Endodermal cell (in vitro differentiated cells): ENCODE measurements around the gene ZNF556. TPM values are rescaled to one million over a fixed set of nuclear protein-coding genes. Genes with fewer than 3 reads are reported as not detected.

Experiments
- DNase-seq: peaks from one replicate; pipeline ENCODE4 v3.0.0-alpha.2; 2017
- H3K27ac ChIP-seq: 2 replicates; pipeline ENCODE4 v1.5.1; 2013; ENCODE audit warnings: mild to moderate bottlenecking, low read depth, low read length, moderate library complexity
- H3K27me3 ChIP-seq: 2 replicates; pipeline ENCODE4 v1.6.1; 2013; ENCODE audit warnings: mild to moderate bottlenecking, low read length, moderate library complexity; ENCODE audit not compliant: insufficient read depth, control insufficient read depth, poor library complexity, severe bottlenecking
- H3K36me3 ChIP-seq: 2 replicates; pipeline ENCODE4 v1.7.0; 2013; ENCODE audit warnings: mild to moderate bottlenecking, low read length, moderate library complexity; ENCODE audit not compliant: control insufficient read depth, insufficient read depth
- H3K4me1 ChIP-seq: one replicate; pipeline ENCODE4 v1.7.0; 2013; ENCODE audit warnings: low read length; ENCODE audit not compliant: control insufficient read depth, insufficient read depth
- H3K4me3 ChIP-seq: 2 replicates; pipeline ENCODE4 v1.5.1; 2013; ENCODE audit warnings: mild to moderate bottlenecking, low read length, moderate library complexity
- H3K9ac ChIP-seq: 2 replicates; pipeline ENCODE4 v1.6.1; 2013; ENCODE audit warnings: mild to moderate bottlenecking, low read length, moderate library complexity; ENCODE audit not compliant: poor library complexity, severe bottlenecking; ENCODE audit errors: extremely low read depth
- H3K9me3 ChIP-seq: 2 replicates; pipeline ENCODE4 v1.6.1; 2013; ENCODE audit warnings: mild to moderate bottlenecking, low read length, moderate library complexity; ENCODE audit not compliant: control insufficient read depth
- H3K27ac Mint-ChIP-seq: 2 replicates; pipeline ENCODE4 v1.8.0; 2020; ENCODE audit warnings: mixed read lengths
- H3K27me3 Mint-ChIP-seq: 2 replicates; pipeline ENCODE4 v1.8.0; 2021; ENCODE audit warnings: mild to moderate bottlenecking, mixed read lengths; ENCODE audit not compliant: insufficient read depth
- H3K36me3 Mint-ChIP-seq: 2 replicates; pipeline ENCODE4 v1.8.0; 2020; ENCODE audit warnings: low read depth, mixed read lengths
- H3K4me1 Mint-ChIP-seq: 2 replicates; pipeline ENCODE4 v1.8.0; 2020; ENCODE audit warnings: mixed read lengths
- H3K4me3 Mint-ChIP-seq: 2 replicates; pipeline ENCODE4 v1.8.0; 2020; ENCODE audit warnings: mild to moderate bottlenecking, moderate library complexity, mixed read lengths
- H3K9me3 Mint-ChIP-seq: 2 replicates; pipeline ENCODE4 v1.8.0; 2020; ENCODE audit warnings: mild to moderate bottlenecking, mixed read lengths
- WGBS, 2 experiments: methylation state at CpG; one replicate each; pipeline versions ENCODE4 v1.1.5 to v1.1.7; 2013; ENCODE audit warnings: missing lambda C conversion rate in 2 of 2, mixed read lengths in 1 of 2; ENCODE audit not compliant: insufficient coverage in 1 of 2, insufficient read length in 1 of 2; 5-methylcytosine and 5-hydroxymethylcytosine counted together
- total RNA-seq, 2 donors: library from RNA; stranded (reverse); fragmentation: NEBNext Ultra II Directional in 1 of 2; extraction: Animal tissue kit (Norgen Biotek cat#: 25700) in 1 of 2; gene quantifications; 2 replicates in 1 of 2; 3 replicates in 1 of 2; pipeline ENCODE4 v1.2.1, GENCODE V29; 2021
- TF ChIP-seq, protein P1 (sequence below): fragments of 200-600 bp; sonication (generic); conservative IDR thresholded peaks from 2 replicates; pipeline ENCODE4 v1.5.0; 2021; ENCODE audit warnings: antibody characterized with exemption, mild to moderate bottlenecking

The ZNF556 gene
- total RNA-seq, 2 donors from 2014 or later, result not detected

DNA sequence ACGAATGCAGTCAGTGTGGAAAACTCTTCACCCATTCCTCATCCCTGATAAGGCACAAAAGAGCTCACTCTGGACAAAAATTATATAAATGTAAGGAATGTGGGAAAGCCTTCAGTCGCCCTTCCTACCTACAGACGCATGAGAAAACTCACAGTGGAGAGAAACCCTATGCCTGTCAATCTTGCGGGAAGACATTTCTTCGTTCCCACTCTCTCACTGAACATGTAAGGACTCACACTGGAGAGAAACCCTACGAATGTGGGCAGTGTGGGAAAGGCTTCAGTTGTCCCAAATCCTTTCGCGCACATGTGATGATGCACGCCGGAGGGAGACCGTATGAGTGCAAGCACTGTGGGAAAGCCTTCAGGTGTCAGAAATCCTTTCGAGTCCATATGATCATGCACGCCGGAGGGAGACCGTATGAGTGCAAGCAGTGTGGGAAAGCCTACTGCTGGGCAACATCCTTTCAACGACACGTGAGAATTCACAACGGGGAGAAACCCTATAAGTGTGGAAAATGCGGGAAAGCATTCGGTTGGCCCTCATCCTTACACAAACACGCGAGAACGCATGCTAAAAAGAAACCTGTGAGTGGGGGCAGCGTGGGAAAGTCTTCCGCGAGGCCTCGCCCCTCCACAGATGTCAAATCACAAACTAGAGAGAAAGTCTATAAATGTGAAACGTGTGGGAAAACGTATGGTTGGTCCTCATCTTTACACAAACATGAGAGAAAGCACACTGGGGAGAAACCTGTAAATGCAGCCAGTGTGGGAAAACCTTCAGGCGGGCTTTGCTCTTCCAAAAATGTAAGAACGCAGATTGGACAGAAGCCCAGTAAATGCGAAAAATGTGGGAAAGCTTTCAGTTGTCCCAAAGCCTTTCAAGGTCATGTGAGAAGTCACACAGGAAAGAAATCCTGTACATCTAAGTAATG is 10.5 kb downstream of the ZNF556 start:
- TF ChIP-seq, protein P1, sequence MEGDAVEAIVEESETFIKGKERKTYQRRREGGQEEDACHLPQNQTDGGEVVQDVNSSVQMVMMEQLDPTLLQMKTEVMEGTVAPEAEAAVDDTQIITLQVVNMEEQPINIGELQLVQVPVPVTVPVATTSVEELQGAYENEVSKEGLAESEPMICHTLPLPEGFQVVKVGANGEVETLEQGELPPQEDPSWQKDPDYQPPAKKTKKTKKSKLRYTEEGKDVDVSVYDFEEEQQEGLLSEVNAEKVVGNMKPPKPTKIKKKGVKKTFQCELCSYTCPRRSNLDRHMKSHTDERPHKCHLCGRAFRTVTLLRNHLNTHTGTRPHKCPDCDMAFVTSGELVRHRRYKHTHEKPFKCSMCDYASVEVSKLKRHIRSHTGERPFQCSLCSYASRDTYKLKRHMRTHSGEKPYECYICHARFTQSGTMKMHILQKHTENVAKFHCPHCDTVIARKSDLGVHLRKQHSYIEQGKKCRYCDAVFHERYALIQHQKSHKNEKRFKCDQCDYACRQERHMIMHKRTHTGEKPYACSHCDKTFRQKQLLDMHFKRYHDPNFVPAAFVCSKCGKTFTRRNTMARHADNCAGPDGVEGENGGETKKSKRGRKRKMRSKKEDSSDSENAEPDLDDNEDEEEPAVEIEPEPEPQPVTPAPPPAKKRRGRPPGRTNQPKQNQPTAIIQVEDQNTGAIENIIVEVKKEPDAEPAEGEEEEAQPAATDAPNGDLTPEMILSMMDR, result no peak
- Histone ChIP-seq H3K9ac (no peak overlapping the region), H3K9me3 (peaks cover 20% of the 10 kb centered on the region), H3K27ac (no peak overlapping the region), H3K4me1 (no peaks in the 10 kb centered on the region), H3K36me3 (no peaks in the 10 kb centered on the region), H3K4me3 (peak overlapping the region; percentile 21), H3K27me3 (no peaks in the 10 kb centered on the region)
- Mint-ChIP-seq H3K27ac (no peak overlapping the region), H3K4me3 (no peak overlapping the region), H3K4me1 (no peaks in the 10 kb centered on the region), H3K27me3 (no peaks in the 10 kb centered on the region), H3K9me3 (peaks cover 72% of the 10 kb centered on the region), H3K36me3 (no peaks in the 10 kb centered on the region)
- no peak for DNase-seq
- WGBS, 2 experiments, result 86 to 89% methylated on average over 30 to 32 of the region's 32 CpGs

DNA sequence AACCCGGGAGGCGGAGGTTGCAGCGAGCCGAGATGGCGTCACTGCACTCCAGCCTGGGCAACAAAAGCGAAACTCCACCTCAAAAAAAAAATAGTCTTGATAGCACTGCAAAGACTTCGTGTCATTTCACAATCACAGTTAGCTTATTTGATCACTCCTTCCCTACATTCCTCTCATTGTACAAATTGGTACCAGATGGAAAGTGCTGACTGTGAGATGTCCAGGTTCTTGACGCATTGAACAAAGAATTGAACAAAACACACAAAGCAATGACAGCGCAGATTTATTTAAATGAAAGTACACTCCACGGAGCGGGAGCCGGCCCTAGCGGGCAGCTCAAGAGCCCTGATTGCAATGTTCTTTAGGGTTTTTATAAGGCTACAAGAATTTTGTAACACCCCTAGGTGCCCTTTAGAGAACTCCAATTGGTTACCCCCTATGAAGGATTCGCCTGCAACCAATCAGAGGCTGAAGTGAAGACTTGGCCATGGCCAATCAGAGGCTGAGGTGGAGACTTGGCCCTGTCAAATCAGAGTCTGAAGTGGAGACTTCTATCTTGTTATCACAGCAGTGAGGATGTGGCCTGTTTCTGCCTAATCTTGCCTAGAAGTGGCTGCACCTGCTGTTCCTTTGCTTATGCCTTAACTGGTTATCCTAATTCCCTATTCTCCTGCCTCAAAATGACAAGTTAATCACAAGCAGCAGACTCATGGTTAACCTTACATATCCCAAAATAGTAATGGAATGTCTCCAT is 16.7 kb downstream of the ZNF556 start:
- DNase-seq, result no peak
- Histone ChIP-seq H3K4me1 (no peaks in the 10 kb centered on the region), H3K4me3 (no peak overlapping the region), H3K36me3 (no peaks in the 10 kb centered on the region), H3K9me3 (no peaks in the 10 kb centered on the region), H3K27me3 (no peaks in the 10 kb centered on the region), H3K9ac (no peak overlapping the region), H3K27ac (no peak overlapping the region)
- Mint-ChIP-seq H3K4me1 (no peaks in the 10 kb centered on the region), H3K9me3 (peaks cover 48% of the 10 kb centered on the region), H3K36me3 (no peaks in the 10 kb centered on the region), H3K27ac (no peak overlapping the region), H3K4me3 (no peak overlapping the region), H3K27me3 (no peaks in the 10 kb centered on the region)
- WGBS, 2 experiments, result 89 to 91% methylated on average over 13 to 14 of the region's 14 CpGs
- TF ChIP-seq, protein P1, result no peak

DNA sequence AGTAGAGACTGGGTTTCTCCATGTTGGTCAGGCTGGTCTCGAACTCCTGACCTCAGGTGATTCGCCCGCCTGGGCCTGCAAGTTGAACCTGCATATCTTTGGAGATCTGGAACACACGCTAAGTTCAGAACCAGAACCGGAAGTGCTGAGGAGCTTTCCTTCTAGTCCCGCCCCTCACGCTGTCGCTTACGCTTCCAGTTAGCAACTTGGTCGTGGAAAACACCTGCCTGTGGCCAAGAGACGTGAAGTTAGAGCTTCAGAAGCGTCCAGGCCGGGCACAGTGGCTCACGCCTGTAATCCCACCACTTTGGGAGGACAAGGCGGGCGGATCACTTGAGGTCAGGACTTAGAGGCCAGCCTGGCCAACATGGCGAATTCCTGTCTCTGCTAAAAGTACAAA is 18.6 kb downstream of the ZNF556 start:
- WGBS, 2 experiments, result 87 to 88% methylated on average over 16 to 17 of the region's 17 CpGs
- Histone ChIP-seq H3K36me3 (no peaks in the 10 kb centered on the region), H3K9me3 (no peaks in the 10 kb centered on the region), H3K4me3 (no peak overlapping the region), H3K9ac (no peak overlapping the region), H3K27me3 (no peaks in the 10 kb centered on the region), H3K4me1 (no peaks in the 10 kb centered on the region), H3K27ac (no peak overlapping the region)
- peaks cover 2% of the 10 kb centered on the region for H3K27me3 Mint-ChIP-seq
- H3K27ac Mint-ChIP-seq, result no peak overlapping the region
- H3K4me3 Mint-ChIP-seq, result no peak overlapping the region
- no peaks in the 10 kb centered on the region for H3K36me3 Mint-ChIP-seq
- no peaks in the 10 kb centered on the region for H3K4me1 Mint-ChIP-seq
- peaks cover 36% of the 10 kb centered on the region for H3K9me3 Mint-ChIP-seq
- TF ChIP-seq, protein P1, result no peak
- DNase-seq, result no peak
